Prostate gland (tissue), 2 donors: ENCODE results near the gene ILKAP. TPM values are rescaled to one million over a fixed set of nuclear protein-coding genes. Genes with fewer than 3 reads are reported as not detected.

Experiments
- DNase-seq: peaks from one replicate; pipeline ENCODE4 v3.0.0-alpha.2; 2019; ENCODE audit warnings: low spot score
- H3K27ac ChIP-seq, 2 donors: fragments of 200-600 bp; sonication (generic); 2 replicates each; pipeline ENCODE4 v1.5.1; 2017 to 2019
- H3K27me3 ChIP-seq: fragments of 200-600 bp; sonication (generic); replicated peaks from 2 replicates; pipeline ENCODE4 v1.5.1; 2019; ENCODE audit not compliant: insufficient read depth
- H3K36me3 ChIP-seq, 2 donors: fragments of 200-600 bp; sonication (generic); 1 replicate in 1 of 2; 2 replicates in 1 of 2; pipeline versions ENCODE4 v1.5.1 to v1.8.1; 2017 to 2019
- H3K4me1 ChIP-seq: fragments of 200-600 bp; sonication (generic); replicated peaks from 2 replicates; pipeline ENCODE4 v1.5.1; 2019
- H3K4me3 ChIP-seq, 2 donors: fragments of 200-600 bp; sonication (generic); 2 replicates each; pipeline ENCODE4 v1.5.1; 2017 to 2019
- H3K9me3 ChIP-seq: fragments of 200-600 bp; sonication (generic); 2 replicates; pipeline ENCODE4 v1.5.1; 2017
- POLR2A ChIP-seq: fragments of 450-650 bp; IDR thresholded peaks from one replicate; pipeline ENCODE4 v1.6.1; 2016; ENCODE audit warnings: antibody characterized with exemption, mild to moderate bottlenecking
- POLR2AphosphoS5 ChIP-seq: sonication (generic); formaldehyde crosslinking; IDR thresholded peaks from one replicate; pipeline ENCODE4 v1.6.1; 2017; ENCODE audit warnings: antibody characterized with exemption
- WGBS: methylation state at CpG from one replicate; pipeline ENCODE4 v1.1.5; 2018; 5-methylcytosine and 5-hydroxymethylcytosine counted together
- intact Hi-C: fragments of 100-400 bp; cut with DNase I; formaldehyde crosslinking; loops from one replicate; pipeline ENCODE4 v1.14.2; 2022
- total RNA-seq, 2 donors: library from RNA; depleted of rRNA; stranded (reverse); fragments of >200 nt; gene quantifications; one replicate each; pipeline ENCODE4 v1.1.0, GENCODE V29; 2016
- TF ChIP-seq, protein P1 (sequence below), 4 experiments: fragments of 200-600 bp in 2 of 4; fragments of 450-650 bp in 2 of 4; sonication (generic) in 2 of 4; IDR thresholded peaks; 1 replicate in 3 of 4; 2 replicates in 1 of 4; pipeline ENCODE4 v1.5.1; 2016 to 2019; ENCODE audit warnings: antibody characterized with exemption in 4 of 4, mild to moderate bottlenecking in 2 of 4, moderate library complexity in 2 of 4

Gene ILKAP
- total RNA-seq, 2 donors from 2014 or later: 33.6 to 41.8 TPM

DNA sequence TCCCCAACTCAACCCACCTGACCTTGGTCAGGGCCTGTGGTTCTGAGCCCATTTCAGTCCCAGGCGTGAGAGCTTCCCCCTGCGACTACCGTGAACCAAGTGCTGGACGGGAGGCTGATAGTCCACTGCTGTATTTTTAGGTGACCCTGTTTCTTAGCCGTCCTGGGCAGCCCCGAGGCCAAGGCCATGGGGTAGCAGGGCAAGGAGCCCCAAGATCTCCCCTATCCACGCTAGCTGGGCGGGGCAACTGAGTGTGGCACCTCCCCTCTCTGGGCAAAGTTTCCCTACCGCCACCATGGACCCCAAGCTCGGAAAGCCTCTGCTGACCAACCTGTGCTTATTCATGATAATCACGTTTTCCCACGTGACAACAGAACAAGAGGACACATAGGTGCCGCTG lies 65.6 kb downstream of the ILKAP start:
- H3K27me3 ChIP-seq: no peaks in the 10 kb centered on the region
- no peaks in the 10 kb centered on the region for H3K4me1 ChIP-seq
- H3K4me3 ChIP-seq: no peak overlapping the region
- intact Hi-C loops: no loop called here
- 91% methylated on average over 13 of the region's 13 CpGs for WGBS
- H3K36me3 ChIP-seq: no peaks in the 10 kb centered on the region
- no peak for DNase-seq
- no peak overlapping the region for H3K27ac ChIP-seq
- no peaks in the 10 kb centered on the region for H3K9me3 ChIP-seq
- TF ChIP-seq, protein P1, sequence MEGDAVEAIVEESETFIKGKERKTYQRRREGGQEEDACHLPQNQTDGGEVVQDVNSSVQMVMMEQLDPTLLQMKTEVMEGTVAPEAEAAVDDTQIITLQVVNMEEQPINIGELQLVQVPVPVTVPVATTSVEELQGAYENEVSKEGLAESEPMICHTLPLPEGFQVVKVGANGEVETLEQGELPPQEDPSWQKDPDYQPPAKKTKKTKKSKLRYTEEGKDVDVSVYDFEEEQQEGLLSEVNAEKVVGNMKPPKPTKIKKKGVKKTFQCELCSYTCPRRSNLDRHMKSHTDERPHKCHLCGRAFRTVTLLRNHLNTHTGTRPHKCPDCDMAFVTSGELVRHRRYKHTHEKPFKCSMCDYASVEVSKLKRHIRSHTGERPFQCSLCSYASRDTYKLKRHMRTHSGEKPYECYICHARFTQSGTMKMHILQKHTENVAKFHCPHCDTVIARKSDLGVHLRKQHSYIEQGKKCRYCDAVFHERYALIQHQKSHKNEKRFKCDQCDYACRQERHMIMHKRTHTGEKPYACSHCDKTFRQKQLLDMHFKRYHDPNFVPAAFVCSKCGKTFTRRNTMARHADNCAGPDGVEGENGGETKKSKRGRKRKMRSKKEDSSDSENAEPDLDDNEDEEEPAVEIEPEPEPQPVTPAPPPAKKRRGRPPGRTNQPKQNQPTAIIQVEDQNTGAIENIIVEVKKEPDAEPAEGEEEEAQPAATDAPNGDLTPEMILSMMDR (IDR thresholded peaks at IDR 0.05): no peak
- no peak for TF ChIP-seq POLR2AphosphoS5
- no peak for TF ChIP-seq POLR2A

DNA sequence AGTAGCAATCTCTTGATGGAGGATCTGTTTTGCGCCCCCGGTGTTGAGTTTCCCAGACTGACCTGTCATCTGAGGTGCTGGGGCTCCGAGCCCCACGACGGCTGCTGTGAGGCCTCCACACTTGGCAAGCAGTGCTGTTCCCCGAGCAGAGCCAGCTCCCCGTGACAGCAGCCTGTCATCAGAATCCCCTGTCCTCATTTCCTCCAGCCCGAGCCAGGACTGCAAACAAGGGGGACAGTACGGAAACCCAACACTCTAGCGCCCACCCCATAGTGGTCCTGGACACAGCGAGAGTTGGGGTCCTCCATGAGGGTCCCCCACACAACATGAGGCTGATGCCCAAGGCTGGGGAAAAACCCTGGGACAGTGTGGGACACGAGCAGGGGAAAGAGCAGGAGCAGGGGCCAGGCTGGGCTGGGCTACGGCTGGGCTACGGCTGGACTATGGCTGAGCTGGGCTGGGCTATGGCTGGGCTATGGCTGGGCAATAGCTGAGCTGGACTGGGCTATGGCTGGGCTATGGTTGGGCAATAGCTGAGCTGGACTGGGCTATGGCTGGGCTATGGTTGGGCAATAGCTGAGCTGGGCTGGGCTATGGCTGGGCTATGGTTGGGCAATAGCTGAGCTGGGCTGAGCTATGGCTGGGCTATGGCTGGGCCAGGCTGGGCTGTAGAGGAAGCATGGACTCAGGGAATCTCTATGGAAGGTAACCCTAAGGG lies 66.5 kb downstream of the ILKAP start:
- no peaks in the 10 kb centered on the region for H3K9me3 ChIP-seq
- 72% methylated on average over 14 of the region's 14 CpGs for WGBS
- H3K36me3 ChIP-seq: no peaks in the 10 kb centered on the region
- H3K27ac ChIP-seq: no peak overlapping the region
- H3K4me1 ChIP-seq: no peaks in the 10 kb centered on the region
- H3K4me3 ChIP-seq: no peak overlapping the region
- intact Hi-C loops: no loop called here
- DNase-seq: no peak
- TF ChIP-seq POLR2AphosphoS5: no peak
- TF ChIP-seq, protein P1 (IDR thresholded peaks at IDR 0.05): no peak
- TF ChIP-seq POLR2A: no peak
- H3K27me3 ChIP-seq: no peaks in the 10 kb centered on the region

DNA sequence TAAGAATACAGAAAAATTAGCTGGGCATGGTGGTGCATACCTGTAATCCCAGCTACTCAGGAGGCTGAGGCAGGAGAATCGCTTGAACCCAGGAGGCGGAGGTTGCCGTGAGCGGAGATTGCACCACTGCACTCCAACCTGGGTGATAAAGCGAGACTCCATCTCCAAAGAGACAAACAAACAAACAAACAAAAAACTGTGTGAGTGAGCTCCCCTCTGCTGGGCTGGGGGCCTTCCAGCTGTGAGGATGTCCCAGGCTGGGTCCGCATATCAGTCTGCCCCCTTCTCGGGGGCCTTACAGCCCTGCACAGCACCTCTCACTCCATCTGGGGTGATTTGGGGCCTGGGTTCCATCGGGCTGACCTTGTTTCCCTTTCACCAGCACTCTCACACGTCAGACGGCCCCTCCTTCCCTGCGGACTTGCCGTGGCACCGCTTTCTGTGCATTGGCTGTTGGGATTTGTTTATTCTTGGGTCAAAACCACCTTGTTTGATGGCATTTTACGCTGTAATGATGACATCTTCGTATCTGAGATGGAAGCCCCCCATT lies 67.8 kb downstream of the ILKAP start:
- Histone ChIP-seq H3K4me1 (no peaks in the 10 kb centered on the region), H3K27ac (no peak overlapping the region), H3K27me3 (no peaks in the 10 kb centered on the region), H3K9me3 (no peaks in the 10 kb centered on the region), H3K36me3 (no peaks in the 10 kb centered on the region), H3K4me3 (no peak overlapping the region)
- DNase-seq: no peak
- 92% methylated on average over 15 of the region's 15 CpGs for WGBS
- intact Hi-C loops: no loop called here
- TF ChIP-seq, protein P1 (IDR thresholded peaks at IDR 0.05): no peak
- TF ChIP-seq POLR2AphosphoS5 (no peak), POLR2A (no peak)

DNA sequence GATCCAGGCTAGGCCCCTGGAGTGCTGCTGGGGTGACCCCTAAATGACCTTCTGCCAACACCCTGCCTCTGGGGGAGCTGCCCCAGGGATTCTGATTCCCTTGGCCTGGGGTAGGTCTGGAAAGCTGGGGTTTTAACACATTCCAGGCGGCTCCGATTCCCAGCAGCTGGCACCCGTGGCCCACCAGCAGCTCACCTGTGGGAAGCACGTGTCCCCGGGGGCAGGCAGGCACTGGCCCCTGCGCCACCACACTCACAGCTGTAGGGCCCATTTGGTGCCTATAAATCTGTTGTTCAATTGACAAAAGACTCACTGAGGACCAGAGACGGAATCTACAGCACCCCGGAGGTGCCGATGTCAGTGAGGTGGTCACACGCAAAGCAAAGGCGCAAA lies 69.1 kb downstream of the ILKAP start:
- intact Hi-C loops: no loop called here
- no peak for DNase-seq

More for the DNA sequence above, 69.1 kb downstream of the ILKAP start:
- no peaks in the 10 kb centered on the region for H3K9me3 ChIP-seq
- WGBS: 88% methylated on average over 11 of the region's 11 CpGs
- no peak overlapping the region for H3K4me3 ChIP-seq
- no peaks in the 10 kb centered on the region for H3K4me1 ChIP-seq
- H3K36me3 ChIP-seq: no peaks in the 10 kb centered on the region
- H3K27me3 ChIP-seq: no peaks in the 10 kb centered on the region
- TF ChIP-seq, protein P1 (IDR thresholded peaks at IDR 0.05): no peak
- no peak for TF ChIP-seq POLR2AphosphoS5
- no peak overlapping the region for H3K27ac ChIP-seq
